Breast epithelium (tissue), 3 donors: ENCODE measurements around the gene AFAP1L1.

Experiments
- POLR2AphosphoS5 ChIP-seq, 3 donors: sonication (generic); formaldehyde crosslinking; IDR thresholded peaks; one replicate each; pipeline ENCODE4 v1.6.1; 2017; ENCODE audit warnings: antibody characterized with exemption in 3 of 3
- TF ChIP-seq, protein P1 (sequence below), 3 donors: fragments of 450-650 bp; IDR thresholded peaks; one replicate each; pipeline ENCODE4 v1.5.1; 2016 to 2017; ENCODE audit warnings: antibody characterized with exemption in 3 of 3, mild to moderate bottlenecking in 3 of 3, moderate library complexity in 3 of 3

DNA sequence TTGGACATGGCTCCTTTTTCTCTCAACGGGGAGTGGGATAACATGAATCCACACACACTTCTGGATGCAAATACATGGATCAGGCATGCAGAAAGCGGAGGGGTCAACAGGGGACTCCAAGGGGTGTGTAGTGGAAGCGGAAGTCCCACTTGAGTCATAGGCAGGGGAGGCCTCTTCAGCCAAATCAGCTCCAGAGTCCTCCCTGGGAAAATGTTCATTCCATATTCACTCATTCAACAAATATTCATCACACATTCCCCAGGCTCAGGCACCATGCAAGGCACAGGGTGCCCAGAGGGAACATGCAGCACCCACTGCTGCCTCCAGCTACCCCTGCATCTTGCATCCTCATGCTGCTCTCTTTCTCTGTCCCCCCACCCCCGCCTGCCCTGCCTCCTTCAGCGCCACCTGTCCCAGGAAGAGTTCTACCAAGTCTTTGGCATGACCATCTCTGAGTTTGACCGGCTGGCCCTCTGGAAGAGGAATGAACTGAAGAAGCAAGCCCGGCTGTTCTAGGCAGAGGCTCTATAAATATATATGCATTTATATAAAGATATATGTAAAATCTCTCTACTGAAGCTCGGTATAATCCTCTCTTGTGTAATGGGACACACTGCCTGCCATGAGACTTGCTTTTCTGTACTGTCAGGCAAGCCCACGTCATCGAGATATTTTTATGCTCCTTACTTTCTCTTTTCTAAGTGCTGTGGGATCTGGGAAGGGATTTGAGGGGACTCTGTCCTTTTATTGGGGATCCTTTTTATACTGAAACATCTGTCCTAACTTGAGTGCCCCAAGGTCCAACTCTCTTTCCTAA, 13.6 kb upstream of the AFAP1L1 start:
- TF ChIP-seq POLR2AphosphoS5 (IDR thresholded peaks at IDR 0.05) = no peak
- TF ChIP-seq, protein P1, sequence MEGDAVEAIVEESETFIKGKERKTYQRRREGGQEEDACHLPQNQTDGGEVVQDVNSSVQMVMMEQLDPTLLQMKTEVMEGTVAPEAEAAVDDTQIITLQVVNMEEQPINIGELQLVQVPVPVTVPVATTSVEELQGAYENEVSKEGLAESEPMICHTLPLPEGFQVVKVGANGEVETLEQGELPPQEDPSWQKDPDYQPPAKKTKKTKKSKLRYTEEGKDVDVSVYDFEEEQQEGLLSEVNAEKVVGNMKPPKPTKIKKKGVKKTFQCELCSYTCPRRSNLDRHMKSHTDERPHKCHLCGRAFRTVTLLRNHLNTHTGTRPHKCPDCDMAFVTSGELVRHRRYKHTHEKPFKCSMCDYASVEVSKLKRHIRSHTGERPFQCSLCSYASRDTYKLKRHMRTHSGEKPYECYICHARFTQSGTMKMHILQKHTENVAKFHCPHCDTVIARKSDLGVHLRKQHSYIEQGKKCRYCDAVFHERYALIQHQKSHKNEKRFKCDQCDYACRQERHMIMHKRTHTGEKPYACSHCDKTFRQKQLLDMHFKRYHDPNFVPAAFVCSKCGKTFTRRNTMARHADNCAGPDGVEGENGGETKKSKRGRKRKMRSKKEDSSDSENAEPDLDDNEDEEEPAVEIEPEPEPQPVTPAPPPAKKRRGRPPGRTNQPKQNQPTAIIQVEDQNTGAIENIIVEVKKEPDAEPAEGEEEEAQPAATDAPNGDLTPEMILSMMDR (IDR thresholded peaks at IDR 0.05) = no peak
